Renal cortex interstitium (tissue), 11 donors: ENCODE results near the gene SNAPC2. TPM values are rescaled to one million over a fixed set of nuclear protein-coding genes. Genes with fewer than 3 reads are reported as not detected.
"Not testable (repeated sequence)": the region's sequence is repeated elsewhere in the genome, so short reads cannot be mapped to it uniquely, and the experiment has no call there.

Experiments
- DNase-seq, 11 donors: peaks; one replicate each; pipeline ENCODE4 v3.0.0-alpha.2; 2013; ENCODE audit warnings: low read depth in 9 of 11, low spot score in 4 of 11; ENCODE audit errors: extremely low read depth in 1 of 11
- polyA plus RNA-seq, 3 donors: library from polyadenylated mRNA; unstranded; fragments of 120-200 nt; gene quantifications; one replicate each; pipeline ENCODE4 v1.2.1, GENCODE V29; 2013; ENCODE audit not compliant: insufficient read length in 3 of 3

Gene SNAPC2
- polyA plus RNA-seq, 3 donors = 12.9 to 19.0 (median 18.8) TPM

GRCh38 chr19:7926727-7927604, 6.8 kb downstream of the SNAPC2 start:
- no peak for DNase-seq

GRCh38 chr19:7927605-7928333, 7.6 kb downstream of the SNAPC2 start:
- no peak for DNase-seq

GRCh38 chr19:7928334-7928706, 8.2 kb downstream of the SNAPC2 start:
- no peak for DNase-seq

DNA sequence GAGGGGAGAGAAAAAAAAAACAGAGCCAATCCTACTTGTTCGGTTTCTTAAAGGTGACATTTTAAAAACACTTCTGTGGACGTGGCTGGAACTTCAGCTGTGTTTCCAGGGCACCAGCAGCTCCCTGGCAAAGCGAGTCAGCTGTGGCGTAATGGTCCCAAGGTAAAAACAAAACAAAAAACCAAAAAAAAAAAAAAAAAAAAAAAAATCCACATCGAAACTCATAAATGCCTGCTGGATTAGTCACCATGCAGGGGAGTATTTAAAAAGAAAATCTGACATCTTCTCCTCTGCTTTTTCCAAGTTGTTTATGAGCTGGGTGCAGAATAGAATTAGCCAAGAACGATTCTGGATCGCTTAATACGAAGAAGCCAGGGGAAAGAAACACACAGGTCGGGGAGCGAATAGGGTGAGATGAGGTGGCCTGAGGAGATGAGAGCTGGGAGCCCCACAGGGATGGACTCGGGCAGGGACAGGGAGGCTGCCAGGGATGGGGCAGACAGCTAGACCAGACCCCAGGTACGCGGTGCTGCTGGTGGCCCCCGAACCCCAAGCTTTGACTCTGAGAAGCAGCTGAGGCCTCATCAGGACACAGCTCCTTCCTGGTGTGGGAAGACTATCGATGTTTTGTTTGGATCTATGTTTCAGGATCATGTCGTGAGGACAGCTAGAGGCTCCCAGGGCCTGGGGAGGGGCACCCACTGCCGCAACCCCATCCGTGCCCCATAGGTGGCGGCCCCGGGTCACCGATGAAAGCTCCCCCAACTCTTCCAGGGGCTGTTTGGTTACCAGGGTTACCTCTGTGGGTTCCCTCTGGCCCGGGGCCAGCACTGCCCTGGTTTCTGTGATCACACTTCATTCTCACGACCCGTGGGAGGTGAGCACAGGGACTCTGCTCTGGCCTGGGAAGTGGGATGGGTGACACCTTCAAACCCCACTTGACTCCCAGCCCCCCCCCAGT, 8.9 kb downstream of the SNAPC2 start:
- no peak for DNase-seq

GRCh38 chr19:7930030-7930429, 9.9 kb downstream of the SNAPC2 start:
- DNase-seq = not testable (repeated sequence)

- no peak for DNase-seq
Measured at GRCh38 chr19:7930765-7931164, 10.6 kb downstream of the SNAPC2 start.

DNA sequence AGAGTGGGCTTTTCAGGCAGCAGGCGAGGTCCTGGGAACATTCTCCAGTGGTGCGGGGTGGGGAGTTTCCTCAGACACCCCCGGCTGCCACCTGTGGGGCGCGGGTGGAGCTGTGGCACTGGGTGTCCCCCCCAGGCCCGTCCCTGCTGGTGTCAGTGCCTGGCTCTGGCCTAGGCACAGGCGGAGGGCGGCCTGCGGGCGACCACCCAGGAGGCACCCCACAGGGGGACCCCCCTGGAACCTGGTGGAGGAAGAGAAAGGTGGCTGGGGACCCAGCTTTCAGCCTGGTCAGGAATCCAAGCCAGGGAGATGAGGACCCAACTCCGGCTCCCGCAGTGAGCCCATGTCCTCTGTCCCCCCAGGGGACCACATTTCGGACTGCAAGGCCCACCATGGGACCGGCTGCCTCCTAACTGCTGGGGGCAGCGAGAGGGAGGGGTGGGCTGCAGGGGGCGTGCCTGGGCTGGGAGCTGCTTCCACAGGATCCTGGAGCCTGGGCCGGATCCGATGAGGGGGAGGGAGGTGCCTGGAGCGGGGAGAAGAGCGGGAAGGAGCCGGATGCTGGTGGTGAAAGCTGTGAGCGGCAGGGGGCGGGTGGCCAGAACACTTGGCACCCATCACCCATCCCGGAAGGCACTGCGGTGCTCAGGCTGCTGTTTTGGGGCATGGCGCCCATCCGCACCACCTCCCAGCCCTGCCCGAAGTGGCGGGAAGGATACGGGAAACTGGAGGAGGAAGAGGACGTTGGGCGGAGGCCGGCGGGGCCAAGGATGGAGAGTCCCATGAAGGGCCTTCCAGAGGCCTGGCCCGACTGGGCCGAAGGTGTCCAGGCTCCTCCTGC, 11.3 kb downstream of the SNAPC2 start:
- no peak for DNase-seq

GRCh38 chr19:7932276-7932929, 12.3 kb downstream of the SNAPC2 start:
- DNase-seq = no peak

GRCh38 chr19:7932930-7933300, 12.8 kb downstream of the SNAPC2 start:
- no peak for DNase-seq

GRCh38 chr19:7933411-7933810, 13.3 kb downstream of the SNAPC2 start:
- DNase-seq = no peak

- no peak for DNase-seq
Measured at GRCh38 chr19:7933828-7934725, 13.9 kb downstream of the SNAPC2 start.

DNA sequence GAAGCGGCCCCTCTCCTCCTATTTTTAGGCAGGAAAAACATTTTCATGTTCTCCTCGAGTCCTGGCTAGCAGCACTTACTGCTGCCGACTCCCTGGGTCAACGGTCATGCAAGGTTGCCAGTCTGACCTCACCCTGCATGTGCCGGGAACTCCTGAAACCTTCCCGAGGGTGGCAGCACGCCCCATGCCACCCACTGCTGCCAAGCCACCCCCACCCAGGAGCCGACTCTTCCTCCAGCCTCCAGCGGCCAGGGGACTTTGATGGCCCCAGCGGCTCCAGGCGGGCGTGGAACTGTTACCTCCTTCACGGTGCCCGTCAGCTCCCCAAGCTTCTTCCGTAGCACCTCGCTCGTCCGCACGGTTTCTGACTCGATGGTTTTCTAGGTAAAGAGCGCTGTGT, 14.6 kb downstream of the SNAPC2 start:
- DNase-seq = no peak

GRCh38 chr19:7940841-7941240, 20.7 kb downstream of the SNAPC2 start:
- no peak for DNase-seq

DNA sequence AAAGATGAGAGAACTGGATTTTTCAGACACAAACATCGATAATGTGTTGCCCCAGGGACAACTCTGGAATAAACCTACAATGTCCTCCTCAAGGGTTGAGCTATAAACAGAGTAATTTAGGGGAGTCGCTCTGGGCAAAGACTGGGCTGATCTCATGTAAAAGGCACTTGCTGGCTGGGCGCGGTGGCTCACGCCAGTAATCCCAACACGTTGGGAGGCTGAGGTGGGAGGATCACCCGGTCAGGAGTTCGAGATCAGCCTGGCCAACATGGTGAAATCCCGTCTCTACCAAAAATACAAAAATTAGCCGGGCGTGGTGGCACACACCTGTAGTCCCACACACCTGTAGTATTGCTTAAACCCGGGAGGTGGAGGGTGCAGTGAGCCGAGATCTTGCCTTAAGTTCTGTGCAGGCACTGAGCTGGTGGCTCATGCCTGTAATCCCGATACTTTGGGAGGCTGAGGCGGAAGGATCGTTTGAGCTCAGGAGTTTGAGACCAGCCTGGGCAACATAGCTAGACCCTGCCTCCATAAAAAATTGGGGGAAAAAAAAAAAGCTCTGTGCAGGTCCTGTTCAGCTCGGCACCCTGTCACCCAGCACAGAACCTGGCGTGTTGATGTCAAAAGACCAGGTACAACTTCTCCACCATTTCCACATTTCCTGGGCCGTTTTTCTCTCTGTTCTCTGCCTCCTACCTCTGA, 21.9 kb downstream of the SNAPC2 start:
- DNase-seq = no peak

DNA sequence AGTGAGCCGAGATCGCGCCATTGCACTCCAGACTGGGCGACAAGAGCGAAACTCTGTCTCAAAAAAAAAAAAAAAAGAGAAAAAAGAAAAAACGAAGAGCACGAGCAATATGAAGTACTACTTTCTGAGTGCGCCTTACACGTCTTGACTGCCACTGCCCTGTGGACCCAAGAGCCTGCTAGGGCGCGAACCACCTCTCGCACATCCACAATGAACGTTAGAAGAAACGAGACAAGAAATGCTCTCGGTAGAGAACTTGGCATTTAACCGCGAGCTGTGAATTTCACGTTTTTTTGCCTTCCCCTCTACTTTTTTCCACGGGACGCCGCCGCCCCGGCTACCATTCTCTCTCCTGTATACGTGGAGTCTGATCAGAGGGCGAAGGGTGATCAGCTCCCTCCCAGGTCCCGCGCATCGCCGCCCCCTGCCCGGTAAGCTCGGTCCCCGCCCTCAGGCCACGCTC, 22.9 kb downstream of the SNAPC2 start:
- no peak for DNase-seq

- DNase-seq = peak; percentile 96 to 99 (median 97)
Measured at GRCh38 chr19:7943444-7944176, 23.5 kb downstream of the SNAPC2 start, which contains the start of gene TIMM44. Gene TIMM44 (minus strand): TSS chr19:7943666. CDS start chr19:7943651, 15 bp downstream.
